Activated T-cell treated with anti-CD3 and anti-CD28 coated beads, Interleukin-2, amount 50 U/mL, for 48 hours (primary cell): ENCODE measurements around the gene APOL4.
"Not testable (repeated sequence)": the region's sequence is repeated elsewhere in the genome, so short reads cannot be mapped to it uniquely, and the experiment has no call there.

Experiments used
- DNase-seq, 2 experiments: peaks; one replicate each; pipeline ENCODE4 v3.0.0-alpha.2; 2020

The APOL4 gene

GRCh38 chr22:36205573-36205972 lies 4.0 kb upstream of the APOL4 start:
- not testable (repeated sequence) for DNase-seq

GRCh38 chr22:36204632-36205015 lies 3.0 kb upstream of the APOL4 start:
- DNase-seq: no peak

- no peak for DNase-seq
These were observed 2.5 kb upstream of the APOL4 start for GRCh38 chr22:36204001-36204631.

- DNase-seq: not testable (repeated sequence)
These were observed 1.8 kb upstream of the APOL4 start for GRCh38 chr22:36203441-36203840.

- DNase-seq: not testable (repeated sequence)
These were observed 1.3 kb upstream of the APOL4 start for GRCh38 chr22:36202906-36203305.

- not testable (repeated sequence) for DNase-seq
These were observed 584 bp downstream of the APOL4 start for GRCh38 chr22:36201025-36201424.

- DNase-seq: no peak
These were observed 2.5 kb downstream of the APOL4 start for GRCh38 chr22:36199001-36199551.

- DNase-seq: no peak
These were observed 3.1 kb downstream of the APOL4 start for GRCh38 chr22:36198536-36198935.

- DNase-seq: peak; percentile 41 to 58
These were observed 4.0 kb downstream of the APOL4 start for GRCh38 chr22:36197514-36198146.

GRCh38 chr22:36197065-36197440 lies 4.6 kb downstream of the APOL4 start:
- no peak for DNase-seq

GRCh38 chr22:36196254-36197064 lies 5.2 kb downstream of the APOL4 start:
- no peak for DNase-seq

- peak; percentile 50 to 62 for DNase-seq
These were observed 6.6 kb downstream of the APOL4 start for GRCh38 chr22:36194971-36195370.

- no peak for DNase-seq
These were observed 7.2 kb downstream of the APOL4 start for GRCh38 chr22:36194385-36194784.

- DNase-seq: no peak
These were observed 8.0 kb downstream of the APOL4 start for GRCh38 chr22:36193577-36193976.

- DNase-seq: no peak
These were observed 8.4 kb downstream of the APOL4 start for GRCh38 chr22:36193171-36193570.

GRCh38 chr22:36192542-36192941 lies 9.1 kb downstream of the APOL4 start:
- no peak for DNase-seq

GRCh38 chr22:36191106-36191836 lies 10.3 kb downstream of the APOL4 start:
- DNase-seq: no peak

GRCh38 chr22:36187862-36188261 lies 13.7 kb downstream of the APOL4 start:
- DNase-seq: not testable (repeated sequence)

GRCh38 chr22:36185828-36186624 lies 15.6 kb downstream of the APOL4 start:
- no peak for DNase-seq

- DNase-seq: no peak
These were observed 17.1 kb downstream of the APOL4 start for GRCh38 chr22:36184433-36185025.

GRCh38 chr22:36183446-36183845 lies 18.2 kb downstream of the APOL4 start:
- no peak for DNase-seq

GRCh38 chr22:36182857-36183256 lies 18.8 kb downstream of the APOL4 start:
- no peak for DNase-seq
